DLD1 (cell line): ENCODE data around the gene BTBD2.

ENCODE experiments used
- in situ Hi-C: cut with HindIII; loops from 2 replicates; pipeline ENCODE4 v1.10.0; 2017; ENCODE audit warnings: low sequenced_read_pairs

BTBD2 gene

DNA sequence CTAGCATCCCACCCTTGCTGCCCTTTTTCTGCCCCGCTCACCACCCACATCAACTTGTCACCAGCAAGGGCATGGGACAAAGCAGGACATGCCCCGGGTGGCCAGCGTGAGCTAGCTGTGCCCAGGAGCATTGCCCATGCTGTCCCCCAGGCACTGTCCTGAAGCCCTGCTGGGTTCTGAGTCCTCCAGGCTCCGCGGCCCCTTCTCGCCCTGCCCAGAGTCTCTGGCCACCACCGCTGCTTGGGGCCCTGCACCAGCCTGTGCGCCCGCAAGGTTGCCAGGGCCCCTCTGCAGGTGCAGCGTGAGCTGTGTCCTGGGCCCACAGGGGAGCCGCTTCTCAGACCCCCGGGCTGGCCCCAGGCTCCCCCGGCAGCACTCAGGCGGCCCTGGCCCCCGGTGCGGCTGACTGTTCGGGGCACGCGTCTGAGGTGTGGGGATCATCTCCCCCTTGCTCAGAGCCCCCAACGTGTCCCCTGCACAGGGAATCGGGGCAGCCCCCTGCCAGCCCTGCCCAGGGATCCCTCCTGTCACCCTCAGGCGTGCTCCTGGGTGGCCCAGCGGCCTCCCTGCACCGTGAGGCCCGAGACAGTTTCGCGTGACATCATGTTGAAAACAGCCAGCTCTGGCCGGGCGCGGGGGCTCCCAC lies 70.5 kb downstream of the BTBD2 start:
- in situ Hi-C loops = no loop called here

DNA sequence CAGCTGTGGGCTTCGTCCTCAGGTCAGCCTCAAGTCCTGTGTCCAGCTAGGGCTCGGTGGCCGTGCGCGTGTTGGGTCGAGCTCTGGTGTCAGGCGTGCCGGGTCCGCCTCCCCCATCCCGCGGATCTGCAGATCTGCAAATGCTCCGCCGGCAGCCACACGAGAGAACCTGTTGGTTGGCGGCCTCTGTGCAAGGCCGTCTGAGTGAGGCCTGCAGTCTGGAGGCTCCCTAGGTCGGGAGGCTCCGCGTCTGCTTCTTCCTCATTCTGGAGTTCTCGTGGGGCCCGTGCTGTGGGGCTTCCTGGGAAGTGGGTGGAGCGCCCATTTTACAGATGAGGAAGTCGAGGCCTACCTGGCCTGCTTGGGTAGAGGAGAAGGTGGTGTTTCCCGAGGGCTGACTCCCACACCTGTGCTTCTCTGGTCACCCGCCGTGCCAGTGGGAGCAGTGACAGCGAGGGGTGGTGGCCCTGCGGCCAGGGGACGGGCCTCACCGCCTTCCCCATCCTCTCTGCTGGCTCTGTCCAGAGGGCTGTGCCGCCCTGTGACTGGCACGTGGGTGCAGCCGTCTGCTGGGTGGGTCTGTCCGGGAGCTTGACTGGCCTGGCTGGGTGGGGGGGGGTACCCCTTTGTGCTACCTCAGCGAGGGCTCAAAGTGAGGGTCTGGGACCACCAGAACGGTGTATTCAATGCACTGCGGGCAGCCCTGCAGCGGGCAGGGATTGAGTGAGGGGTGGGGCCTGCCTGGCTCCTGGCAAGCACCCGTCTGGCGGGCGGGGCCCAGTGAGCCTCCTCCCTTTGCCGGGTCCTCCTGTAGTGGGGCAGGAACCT lies 71.2 kb downstream of the BTBD2 start:
- in situ Hi-C loops = no loop called here

DNA sequence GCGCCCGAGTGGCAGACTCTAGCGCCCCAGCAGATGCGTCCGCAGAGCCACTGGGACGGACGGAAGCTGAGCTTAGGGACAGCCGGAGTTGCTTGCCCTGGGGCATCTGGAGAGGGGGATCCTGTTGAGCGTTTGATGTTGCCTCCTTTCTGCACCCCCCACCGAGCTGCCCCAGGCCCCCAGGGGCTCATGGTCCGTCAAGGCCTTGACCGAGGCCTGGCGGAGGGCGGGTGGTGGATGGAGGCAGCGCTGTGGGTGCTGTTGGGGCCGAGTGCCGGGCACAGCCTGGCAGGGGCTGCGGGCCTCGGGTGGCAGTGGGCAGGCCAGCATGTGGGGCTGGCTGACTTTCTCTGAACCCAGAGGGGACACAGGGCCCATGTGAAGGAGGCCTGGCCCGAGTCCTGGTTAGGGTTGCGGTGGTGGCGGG lies 71.8 kb downstream of the BTBD2 start:
- in situ Hi-C loops = no loop called here

- in situ Hi-C loops = no loop called here
Observed at GRCh38 chr19:1942934-1943555, 72.5 kb downstream of the BTBD2 start.

GRCh38 chr19:1942078-1942933 lies 73.2 kb downstream of the BTBD2 start:
- in situ Hi-C loops = no loop called here

- in situ Hi-C loops = no loop called here
Observed at GRCh38 chr19:1941146-1942077, 74.1 kb downstream of the BTBD2 start, which contains the start of gene CSNK1G2. CSNK1G2 (plus strand) TSS chr19:1941172; CDS start chr19:1969773, 28,601 bp downstream.

DNA sequence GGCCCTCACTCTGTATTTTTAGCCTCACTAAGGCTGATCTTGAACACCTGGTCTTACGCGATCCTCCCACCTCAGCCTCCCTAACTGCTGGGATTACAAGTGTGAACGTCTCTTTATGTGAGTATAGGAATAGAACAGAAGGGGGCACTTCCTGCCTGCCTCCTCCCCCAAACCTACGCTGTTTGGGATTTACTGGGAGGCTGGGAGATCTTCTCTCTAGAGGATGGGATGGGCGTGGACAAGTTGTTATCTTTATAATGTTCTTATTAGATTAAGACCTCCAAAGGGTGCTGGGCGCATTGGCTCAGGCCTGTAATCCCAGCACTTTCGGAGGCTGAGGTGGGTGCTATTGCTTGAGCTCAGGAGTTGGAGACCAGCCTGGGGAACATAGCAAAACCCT lies 77.4 kb downstream of the BTBD2 start:
- in situ Hi-C loops = no loop called here

- in situ Hi-C loops = no loop called here
Observed at GRCh38 chr19:1936916-1937610, 78.5 kb downstream of the BTBD2 start.

- in situ Hi-C loops = no loop called here
Observed at GRCh38 chr19:1936430-1936829, 79.1 kb downstream of the BTBD2 start.

- in situ Hi-C loops = no loop called here
Observed at GRCh38 chr19:1935484-1936208, 79.9 kb downstream of the BTBD2 start.
